Jurkat, Clone E6-1 (cell line): ENCODE data around the gene SCN1A.
"Not testable (repeated sequence)": the region's sequence is repeated elsewhere in the genome, so short reads cannot be mapped to it uniquely, and the experiment has no call there.

Experiments
- DNase-seq: peaks from one replicate; pipeline ENCODE4 v3.0.0-alpha.2; 2011; ENCODE audit warnings: low read depth, low spot score
- H3K4me3 ChIP-seq: 2 replicates; pipeline ENCODE4 v1.5.1; 2011; ENCODE audit warnings: mild to moderate bottlenecking, low read length, control low read depth, moderate library complexity

SCN1A gene

GRCh38 chr2:166138144-166138543 lies 10.3 kb upstream of the SCN1A start:
- H3K4me3 ChIP-seq = no peak overlapping the region
- DNase-seq = no peak

DNA sequence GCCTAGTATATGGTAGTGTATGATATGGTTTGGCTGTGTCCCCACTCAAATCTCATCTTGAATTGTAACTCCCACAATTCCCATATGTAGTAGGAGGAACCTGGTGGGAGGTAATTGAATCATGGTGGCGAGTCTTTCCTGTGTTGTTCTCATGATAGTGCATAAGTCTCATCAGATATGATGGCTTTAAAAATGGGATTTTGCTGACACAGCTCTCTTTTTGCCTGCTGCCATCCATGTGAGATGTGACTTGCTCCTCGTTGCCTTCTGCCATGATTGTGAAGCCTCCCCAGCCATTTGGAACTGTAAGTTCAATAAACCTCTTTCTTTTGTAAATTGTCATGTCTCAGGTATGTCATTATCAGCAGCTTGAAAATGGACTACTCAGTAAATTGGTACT lies 9.5 kb upstream of the SCN1A start:
- no peak for DNase-seq
- no peak overlapping the region for H3K4me3 ChIP-seq

GRCh38 chr2:166135849-166136258 lies 8.0 kb upstream of the SCN1A start:
- no peak overlapping the region for H3K4me3 ChIP-seq
- no peak for DNase-seq

DNA sequence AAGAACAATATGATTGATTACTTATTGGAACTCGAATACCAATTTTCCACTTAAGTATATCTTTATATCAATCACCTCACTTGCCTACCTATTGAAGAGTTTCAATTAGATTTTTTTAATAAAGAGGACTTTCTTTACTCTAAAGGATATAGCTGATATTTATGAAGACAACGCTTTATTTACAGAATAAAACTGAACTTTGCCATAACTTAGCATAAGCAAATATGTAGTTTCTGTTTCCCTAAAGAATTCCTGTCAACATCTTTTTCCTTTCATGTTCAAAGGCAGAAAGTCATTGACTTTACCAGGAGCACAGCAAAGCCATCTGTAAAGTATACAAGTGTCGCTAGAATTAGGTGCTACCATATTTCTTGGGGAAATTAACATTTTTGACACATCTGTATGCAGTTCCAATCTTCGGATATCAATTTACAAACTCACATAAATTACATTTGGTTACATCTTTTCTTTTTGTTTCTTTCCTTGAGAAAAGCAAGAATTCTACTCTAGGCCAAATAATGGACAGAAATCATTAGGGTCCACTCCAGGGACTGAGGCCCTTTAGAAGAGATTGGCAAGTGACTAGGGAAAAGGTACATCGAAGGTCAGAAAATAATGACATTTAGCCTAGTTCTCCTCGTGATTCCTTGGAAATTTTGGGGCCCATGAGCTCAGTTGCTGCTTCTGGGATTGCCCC lies 7.5 kb upstream of the SCN1A start:
- no peak overlapping the region for H3K4me3 ChIP-seq
- DNase-seq = no peak

GRCh38 chr2:166134252-166135151 lies 6.7 kb upstream of the SCN1A start:
- no peak overlapping the region for H3K4me3 ChIP-seq
- no peak for DNase-seq

GRCh38 chr2:166133653-166134052 lies 5.8 kb upstream of the SCN1A start:
- no peak overlapping the region for H3K4me3 ChIP-seq
- DNase-seq = no peak

GRCh38 chr2:166128156-166128505 lies 311 bp upstream of the SCN1A start:
- DNase-seq = no peak
- H3K4me3 ChIP-seq = no peak overlapping the region

DNA sequence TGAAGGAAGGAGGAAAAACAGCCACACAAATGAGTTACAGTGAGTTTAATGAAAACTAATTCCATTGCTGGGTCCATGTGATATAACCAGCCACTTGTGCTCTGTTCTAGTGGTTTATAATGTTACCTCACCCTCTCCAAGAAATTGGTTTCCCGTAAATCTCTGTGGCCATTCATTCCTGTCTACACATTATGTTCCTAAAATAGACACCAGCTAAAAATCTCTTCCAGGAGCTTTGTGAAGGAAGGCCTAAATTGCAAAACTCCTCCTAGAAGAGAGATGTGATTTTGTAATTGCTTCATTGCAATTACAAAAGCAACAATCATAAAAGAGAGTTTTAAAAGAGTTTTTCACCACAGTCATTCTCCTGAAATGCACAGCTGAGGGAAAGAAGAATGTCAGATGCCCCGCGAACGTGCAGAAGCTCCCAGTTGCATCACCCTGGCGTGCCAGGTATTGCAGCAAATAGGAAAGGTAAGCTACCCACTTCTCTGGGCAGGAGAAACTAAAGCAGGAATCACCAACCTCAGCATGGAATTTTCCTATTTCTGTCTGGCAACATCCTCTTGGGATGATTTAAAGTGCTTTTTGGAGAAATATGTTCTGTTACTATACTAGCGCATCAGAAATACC lies 1.7 kb downstream of the SCN1A start:
- no peak for DNase-seq

DNA sequence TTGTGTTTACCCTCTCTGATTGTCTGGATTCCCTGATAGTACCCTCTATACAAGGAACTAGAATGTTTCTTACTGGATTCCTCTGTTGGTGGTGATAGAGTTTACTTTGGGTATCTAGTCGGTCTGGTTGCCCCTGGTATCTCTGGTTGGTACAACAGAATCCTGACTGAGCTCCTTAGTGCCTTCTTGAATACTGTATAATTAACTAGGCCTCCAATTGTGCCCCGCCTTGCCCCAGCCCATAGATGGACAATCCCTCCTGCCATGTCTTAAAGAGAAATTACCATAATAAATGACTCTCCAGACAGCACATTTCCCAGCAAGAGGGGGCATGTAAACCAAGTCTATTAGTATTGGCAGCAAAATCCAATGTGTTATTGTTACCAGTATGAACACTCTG lies 2.3 kb downstream of the SCN1A start:
- no peak for DNase-seq
- H3K4me3 ChIP-seq = no peak overlapping the region

More for the DNA sequence above, 1.7 kb downstream of the SCN1A start:
- H3K4me3 ChIP-seq = no peak overlapping the region

DNA sequence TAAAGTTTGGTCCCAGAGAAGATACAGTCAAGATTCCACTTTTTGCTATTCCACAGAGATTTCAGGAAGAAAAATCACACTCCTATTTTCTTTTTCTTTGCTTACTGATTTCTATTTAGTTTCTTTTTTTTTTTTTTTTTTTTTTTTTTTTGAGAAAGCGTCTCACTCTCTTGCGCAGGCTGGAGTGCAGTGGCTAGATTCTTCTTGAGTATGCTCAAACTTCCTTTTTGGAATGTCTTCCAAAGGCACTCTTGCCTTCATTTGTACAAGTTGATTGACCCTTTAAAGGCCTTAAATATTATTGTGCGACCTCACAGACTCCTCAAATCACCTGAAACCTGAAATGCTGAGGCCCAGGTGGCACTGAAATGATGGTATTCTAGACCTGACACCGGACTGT lies 9.6 kb downstream of the SCN1A start:
- no peak for DNase-seq
- H3K4me3 ChIP-seq = no peak overlapping the region

- H3K4me3 ChIP-seq = no peak overlapping the region
- DNase-seq = no peak
These were observed 10.3 kb downstream of the SCN1A start for GRCh38 chr2:166117491-166117890.

- DNase-seq = no peak
- no peak overlapping the region for H3K4me3 ChIP-seq
These were observed 12.2 kb downstream of the SCN1A start for GRCh38 chr2:166115589-166115988.

DNA sequence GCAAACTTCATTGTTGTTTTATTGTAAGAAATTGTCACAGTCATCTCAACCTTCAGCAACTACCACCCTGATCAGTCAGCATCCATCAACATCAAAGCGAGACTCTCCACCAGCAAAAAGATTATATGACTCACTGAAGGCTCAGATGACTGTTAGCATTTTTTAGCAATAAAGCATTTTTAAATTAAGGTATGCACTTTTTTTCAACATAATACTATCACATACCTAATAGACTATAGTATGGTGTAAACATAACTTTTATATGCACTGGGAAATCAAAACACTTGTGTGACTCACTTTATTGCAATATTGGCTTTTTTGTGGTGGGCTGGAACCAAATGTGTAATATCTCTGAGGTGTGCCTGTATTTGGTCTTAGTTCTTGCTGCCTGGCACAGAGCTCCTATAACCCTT lies 15.6 kb downstream of the SCN1A start:
- DNase-seq = no peak

DNA sequence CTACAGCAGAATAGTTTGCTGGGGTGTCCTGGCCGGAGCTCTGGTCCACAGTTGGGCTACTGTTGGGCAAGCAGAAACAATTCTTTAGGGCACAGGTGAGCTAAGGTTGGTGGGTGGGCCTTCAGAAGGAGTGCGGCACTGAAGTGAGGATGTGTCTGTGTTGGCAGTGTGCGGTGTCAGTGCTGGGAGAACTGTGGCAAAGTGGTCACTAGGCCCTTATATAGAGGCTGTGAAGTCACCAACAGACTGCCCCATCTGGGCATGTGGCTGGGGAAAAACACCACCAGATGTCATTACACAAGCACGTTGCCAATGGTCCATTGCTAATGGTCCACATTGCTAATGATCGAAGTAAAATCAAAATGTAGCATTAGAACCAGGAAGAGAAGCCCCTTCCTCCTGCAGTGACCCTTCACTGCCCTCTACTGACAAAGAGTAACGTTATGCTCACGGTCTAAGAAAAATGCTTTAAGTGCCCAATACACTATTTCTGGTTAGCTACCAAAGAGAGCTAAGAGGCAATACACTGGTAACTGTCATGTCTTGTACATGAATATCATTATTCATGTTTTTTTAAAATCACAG lies 21.3 kb downstream of the SCN1A start:
- no peak for DNase-seq
- H3K4me3 ChIP-seq = no peak overlapping the region

More for the DNA sequence above, 15.6 kb downstream of the SCN1A start:
- H3K4me3 ChIP-seq = no peak overlapping the region

- no peak for DNase-seq
These were observed 23.0 kb downstream of the SCN1A start for GRCh38 chr2:166104773-166105172.

GRCh38 chr2:166104084-166104483 lies 23.7 kb downstream of the SCN1A start:
- no peak overlapping the region for H3K4me3 ChIP-seq
- DNase-seq = no peak

More at GRCh38 chr2:166104773-166105172, 23.0 kb downstream of the SCN1A start:
- H3K4me3 ChIP-seq = no peak overlapping the region

DNA sequence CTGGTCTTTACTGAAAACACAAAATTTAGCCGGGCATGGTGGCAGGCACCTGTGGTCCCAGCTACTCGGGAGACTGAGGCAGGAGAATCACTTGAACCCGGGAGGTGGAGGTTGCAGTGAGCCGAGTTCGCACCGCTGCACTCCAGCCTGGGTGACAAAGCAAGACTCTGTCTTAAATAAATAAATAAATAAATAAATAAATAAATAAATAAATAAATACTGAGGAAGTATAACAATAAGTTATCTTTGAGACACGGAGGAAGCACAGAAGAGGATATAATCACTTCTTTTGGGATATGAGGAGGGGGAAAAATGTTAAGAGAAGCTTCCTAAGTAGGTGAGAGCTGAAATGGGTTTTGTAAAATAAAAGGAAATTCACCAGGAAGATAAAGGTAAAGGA lies 24.5 kb downstream of the SCN1A start:
- H3K4me3 ChIP-seq, DNase-seq: not testable (repeated sequence)

DNA sequence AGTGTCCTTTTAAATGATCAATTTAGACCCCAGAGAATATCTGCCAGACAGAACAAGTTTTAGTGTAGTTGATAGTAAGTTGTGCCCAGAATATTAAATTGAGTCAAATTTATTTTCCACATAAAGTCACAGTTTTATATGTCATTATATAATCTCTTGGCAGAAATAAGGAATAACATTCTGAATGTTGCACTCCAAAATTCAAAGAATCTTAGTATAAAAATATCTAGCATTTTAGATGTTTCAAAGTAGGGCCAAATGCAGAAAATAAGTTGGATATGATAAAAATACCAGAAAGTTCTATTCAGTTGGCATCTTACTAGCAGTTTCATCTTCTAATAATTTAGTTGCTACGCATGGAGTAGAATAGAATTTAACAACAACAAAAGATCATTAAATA lies 33.5 kb downstream of the SCN1A start:
- H3K4me3 ChIP-seq = no peak overlapping the region
- no peak for DNase-seq

GRCh38 chr2:166092889-166093288 lies 34.9 kb downstream of the SCN1A start:
- no peak for DNase-seq
- H3K4me3 ChIP-seq = no peak overlapping the region

DNA sequence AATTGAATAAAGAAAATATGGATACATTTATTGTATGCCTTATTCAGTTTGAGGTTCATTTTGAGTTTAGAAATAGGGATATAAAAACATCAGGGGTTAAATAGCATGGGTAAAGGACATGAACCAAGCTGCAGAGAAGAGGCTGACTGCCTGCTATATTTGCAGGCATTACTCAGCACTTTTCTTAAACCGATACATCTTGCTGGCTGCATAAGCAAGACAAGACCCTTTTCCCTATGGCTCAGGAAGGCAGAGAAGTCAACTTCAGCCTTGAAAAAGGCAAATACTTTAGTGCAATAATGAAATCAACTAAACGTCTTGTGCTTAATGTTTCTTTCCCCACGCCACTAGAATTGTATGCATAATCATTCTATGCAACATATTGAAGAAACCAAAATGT lies 36.4 kb downstream of the SCN1A start:
- DNase-seq = no peak
- no peak overlapping the region for H3K4me3 ChIP-seq
